Measurements from ENCODE around the gene SLC1A7.

SLC1A7 gene

DNA sequence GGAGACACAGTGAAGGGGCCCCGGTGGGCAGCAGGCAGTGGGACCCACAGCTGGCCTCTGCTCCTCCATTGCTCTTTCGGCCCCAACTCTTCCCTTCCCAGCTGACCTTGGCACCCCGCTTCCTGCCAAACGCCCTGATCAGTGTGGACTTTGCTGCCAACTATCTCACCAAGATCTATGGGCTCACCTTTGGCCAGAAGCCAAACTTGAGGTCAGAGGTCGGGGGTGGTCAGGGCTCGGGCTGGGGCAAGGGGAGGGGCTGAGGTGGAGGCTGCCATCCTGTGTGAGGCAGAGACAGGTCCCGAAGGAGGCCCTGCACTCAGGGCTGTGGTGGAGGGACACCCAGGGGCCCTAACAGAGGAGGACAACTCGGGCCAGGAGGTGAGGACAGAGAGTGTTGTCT lies 66.7 kb downstream of the SLC1A7 start:
- DNase-seq (ENCODE audit: low spot score), result no peak

DNA sequence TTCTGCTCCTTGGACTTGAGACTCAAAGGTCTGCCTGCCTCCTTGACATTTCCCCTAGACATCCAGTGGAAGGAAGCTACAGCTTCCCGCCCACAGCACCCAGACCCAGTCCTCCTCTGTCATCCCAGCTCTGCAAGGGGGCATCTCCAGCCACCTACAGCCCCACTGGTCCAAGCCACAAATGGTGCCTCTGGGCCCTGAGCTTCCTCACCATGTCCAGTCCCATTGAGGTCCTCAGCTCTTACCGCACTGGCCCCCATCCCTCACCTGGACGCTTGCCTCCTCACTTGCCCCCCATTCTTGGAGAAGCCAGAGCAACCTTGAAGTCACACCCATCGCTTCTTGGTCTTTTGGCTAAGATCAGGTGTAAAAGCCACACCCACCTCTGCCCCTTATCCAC lies 67.2 kb downstream of the SLC1A7 start:
- no peak for DNase-seq (ENCODE audit: low spot score)

DNA sequence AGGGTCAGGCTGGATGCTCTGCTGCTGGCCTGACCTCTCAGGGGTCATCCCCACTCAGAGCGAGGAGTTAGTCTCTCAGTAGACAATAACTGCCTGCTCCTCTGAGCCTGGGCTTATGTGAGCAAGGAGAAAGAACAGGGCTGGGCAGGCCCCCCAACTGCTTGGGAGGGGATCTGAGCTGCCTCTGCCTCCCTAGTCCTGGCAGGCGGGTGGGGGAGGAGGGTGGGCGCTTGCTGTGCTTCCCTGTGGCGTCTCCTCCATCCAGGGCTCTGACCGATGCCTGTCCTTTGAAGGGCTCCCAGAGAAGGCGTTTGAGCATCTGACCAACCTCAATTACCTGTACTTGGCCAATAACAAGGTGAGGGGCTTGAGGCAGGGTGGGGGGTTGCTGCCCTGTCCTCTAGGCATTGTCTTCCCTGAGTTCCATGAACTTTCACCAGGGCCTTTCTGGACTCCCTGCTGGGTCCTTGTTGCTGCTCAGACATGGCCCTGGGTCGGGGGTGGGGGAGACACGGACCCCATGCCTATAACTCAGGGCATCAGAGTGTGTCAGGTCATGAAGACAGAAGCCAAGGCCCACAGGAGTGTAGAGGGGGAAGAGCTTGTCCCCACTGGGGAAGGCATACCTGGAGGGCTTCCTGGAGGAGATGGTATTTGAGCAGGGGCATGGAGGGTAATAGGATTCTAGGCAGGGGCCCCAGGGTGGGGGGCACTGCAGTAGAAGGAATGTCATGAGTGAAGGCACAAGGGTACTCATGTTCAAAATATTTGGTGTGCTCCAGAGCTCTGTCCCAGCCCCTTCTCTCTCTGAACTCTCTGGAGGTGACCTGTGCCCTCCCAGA lies 67.9 kb downstream of the SLC1A7 start:
- DNase-seq (ENCODE audit: low spot score), result no peak

GRCh38 chr1:53073868-53074311 lies 68.5 kb downstream of the SLC1A7 start:
- DNase-seq (ENCODE audit: low spot score), result no peak

DNA sequence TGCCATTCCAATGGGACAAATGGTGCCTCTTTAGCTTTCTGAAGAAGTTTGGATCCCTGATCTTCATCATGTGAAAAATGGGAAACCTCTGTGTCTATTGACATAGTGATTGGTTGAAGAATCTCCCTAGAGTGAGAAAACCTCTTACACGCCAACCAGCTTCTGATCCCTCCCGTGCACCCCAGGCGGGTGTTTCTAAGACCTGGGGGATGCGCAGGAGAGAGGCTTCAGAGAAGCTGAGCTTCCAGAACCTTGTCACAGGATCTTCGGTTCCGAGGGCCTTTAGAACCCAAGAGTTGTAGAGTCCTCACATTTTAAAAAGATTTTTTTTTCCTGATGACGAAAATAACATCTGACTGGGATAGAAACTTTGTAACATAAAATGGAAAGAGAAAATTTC lies 69.2 kb downstream of the SLC1A7 start:
- no peak for DNase-seq (ENCODE audit: low spot score)

- no peak for DNase-seq (ENCODE audit: low spot score)
These were observed 70.5 kb downstream of the SLC1A7 start for GRCh38 chr1:53071915-53072314.

DNA sequence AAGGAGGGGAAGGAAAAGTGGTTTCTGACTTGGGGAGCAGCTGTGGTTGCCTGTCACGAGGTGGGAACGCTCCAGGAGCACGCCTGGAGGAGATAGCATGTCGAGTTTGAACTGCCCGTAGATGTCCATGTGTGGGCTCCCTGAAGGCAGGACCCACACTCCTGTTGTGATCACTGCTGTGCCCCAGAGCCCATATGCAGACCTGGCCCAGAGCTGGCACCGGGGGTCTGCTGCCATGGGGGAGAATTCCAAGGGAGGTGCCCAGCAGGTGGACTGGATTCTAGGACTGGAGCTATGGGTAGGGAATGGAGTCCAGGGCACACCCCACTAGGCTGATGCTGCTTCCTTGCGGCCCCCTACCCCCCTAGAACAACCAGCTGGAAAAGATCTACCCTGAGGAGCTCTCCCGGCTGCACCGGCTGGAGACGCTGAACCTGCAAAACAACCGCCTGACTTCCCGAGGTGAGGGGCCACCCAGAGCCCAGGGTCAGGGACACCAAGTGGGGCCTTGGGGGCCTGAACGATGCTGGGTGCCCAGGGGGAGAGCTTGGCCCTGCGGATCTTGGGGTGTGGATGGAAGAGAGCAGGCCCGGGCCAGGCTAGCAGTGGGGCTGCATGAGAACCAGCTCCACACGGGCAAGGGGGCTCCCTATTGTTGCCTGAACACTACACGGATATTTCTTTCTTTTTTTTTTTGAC lies 71.1 kb downstream of the SLC1A7 start:
- DNase-seq (ENCODE audit: low spot score), result no peak

DNA sequence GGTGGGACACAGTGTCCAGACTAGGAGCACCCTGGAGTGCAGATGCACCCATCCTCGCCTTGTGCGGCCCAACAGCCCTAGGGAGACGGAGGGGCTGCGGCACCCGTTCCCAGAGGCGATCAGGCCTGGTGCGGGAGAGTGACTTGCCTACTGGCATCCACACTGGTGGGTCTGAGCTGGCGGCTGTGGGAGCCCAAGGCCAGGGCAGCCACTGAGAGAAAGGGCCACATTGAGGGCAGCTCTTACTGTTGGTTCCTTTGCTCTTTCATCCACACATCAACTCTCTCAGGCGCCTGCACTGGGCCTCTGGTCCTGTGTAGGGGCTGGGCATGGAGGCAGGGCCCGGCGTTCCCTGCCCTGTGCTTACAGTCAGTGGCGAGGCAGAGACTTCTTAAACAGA lies 71.8 kb downstream of the SLC1A7 start:
- no peak for DNase-seq (ENCODE audit: low spot score)

GRCh38 chr1:53069663-53070327 lies 72.6 kb downstream of the SLC1A7 start:
- DNase-seq (ENCODE audit: low spot score), result no peak

GRCh38 chr1:53069265-53069662 lies 73.2 kb downstream of the SLC1A7 start:
- no peak for DNase-seq (ENCODE audit: low spot score)

DNA sequence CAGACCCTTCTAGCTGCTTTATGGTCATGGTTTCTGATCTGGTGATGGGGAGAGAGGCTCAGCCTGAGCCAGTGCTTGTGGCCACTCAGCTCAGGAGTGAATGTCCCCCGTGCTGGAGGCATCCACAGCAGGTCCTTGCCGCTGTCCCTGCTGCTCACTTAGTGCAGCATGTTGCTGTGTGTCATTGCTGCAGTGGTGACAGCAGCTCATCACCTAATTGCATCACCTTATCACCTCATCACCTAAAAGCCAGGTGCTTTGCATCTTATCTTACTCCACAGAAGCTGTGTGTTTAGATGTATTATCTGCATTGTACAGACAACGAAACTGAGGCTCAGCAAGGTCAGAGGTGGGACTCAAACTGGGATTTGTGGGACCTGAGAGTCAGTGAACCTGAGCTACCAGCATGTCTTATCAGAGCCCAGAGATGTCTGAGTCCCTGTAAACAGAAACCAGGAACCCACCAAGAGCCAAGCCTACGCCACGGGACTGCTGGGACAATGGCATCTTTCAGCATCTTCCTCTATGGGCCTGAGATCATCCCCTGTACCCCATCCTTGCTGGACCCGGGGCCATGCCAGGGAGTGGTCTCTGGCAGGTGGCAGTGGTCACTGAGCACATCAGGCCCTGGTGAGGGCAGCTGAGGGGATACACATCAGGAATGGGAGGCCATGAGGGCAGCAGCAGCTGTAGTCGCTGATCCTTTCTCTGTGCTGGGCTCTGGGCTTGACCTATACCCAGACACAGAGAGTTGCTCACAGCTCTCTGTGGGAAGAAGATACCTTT lies 73.9 kb downstream of the SLC1A7 start:
- DNase-seq (ENCODE audit: low spot score), result no peak

- DNase-seq (ENCODE audit: low spot score), result no peak
These were observed 74.6 kb downstream of the SLC1A7 start for GRCh38 chr1:53067886-53068285.

DNA sequence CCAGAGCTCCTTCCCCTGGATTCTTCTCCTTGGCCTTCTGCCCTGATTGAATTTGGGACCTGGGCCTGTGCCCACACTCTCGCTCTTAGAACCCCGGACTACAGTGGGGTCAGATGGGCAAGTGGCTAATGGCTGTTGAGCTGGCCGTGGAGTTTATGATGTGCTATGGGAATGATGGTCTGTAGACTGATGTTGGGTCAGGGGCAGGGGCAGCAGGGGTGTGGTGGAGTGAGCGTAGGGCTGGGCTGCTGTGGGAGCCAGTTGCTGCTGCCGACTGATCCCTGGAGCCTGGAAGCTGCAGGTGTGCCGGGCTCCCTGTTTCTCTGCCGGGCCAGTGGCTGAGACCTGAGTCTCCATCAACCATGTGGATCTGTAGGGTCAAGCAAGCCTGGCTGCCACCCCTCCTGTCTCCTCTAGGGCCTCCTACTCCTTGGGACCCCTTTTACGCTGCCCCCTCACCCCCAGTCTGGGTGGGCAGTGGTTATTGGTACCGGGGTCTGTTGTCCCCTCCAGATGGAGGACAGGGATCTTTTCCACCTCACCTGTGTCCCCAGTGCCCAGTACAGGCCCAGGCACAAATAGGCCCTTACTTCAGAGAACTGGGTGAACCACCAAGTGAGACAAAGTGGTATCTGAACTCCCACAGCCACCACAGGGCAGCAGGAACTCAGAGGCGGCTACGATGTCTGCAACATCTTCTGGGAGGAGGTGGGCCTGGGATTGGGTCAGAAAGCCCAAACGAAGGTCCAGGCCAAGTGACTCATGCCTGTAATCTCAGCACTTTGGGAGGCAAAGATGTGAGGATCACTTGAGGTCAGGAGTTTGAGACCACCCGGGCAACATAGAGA lies 75.3 kb downstream of the SLC1A7 start:
- no peak for DNase-seq (ENCODE audit: low spot score)

DNA sequence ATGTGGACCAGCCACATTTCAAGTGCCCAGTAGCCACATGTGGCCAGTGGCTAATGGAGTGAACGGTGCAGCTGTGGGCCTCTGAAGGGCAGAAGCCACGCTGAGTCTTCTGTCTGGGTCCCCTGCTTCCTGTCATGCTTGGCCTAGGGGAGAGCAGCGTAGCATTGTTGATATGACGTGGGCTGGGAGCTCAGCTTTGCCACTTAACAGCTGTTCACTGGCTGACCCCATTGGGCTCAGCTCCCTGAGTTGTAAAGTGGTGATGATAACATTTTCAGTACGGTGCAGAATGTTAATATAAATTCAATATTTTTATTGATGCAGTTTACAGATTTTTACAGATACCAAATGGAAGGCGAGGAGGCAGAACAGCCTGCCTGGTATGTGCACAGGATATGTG lies 76.0 kb downstream of the SLC1A7 start:
- DNase-seq (ENCODE audit: low spot score), result no peak

- no peak for DNase-seq (ENCODE audit: low spot score)
These were observed 77.0 kb downstream of the SLC1A7 start for GRCh38 chr1:53065391-53065790.

GRCh38 chr1:53063744-53064515 lies 78.5 kb downstream of the SLC1A7 start:
- no peak for DNase-seq (ENCODE audit: low spot score)

GRCh38 chr1:53062708-53063591 lies 79.5 kb downstream of the SLC1A7 start:
- no peak for DNase-seq (ENCODE audit: low spot score)

DNA sequence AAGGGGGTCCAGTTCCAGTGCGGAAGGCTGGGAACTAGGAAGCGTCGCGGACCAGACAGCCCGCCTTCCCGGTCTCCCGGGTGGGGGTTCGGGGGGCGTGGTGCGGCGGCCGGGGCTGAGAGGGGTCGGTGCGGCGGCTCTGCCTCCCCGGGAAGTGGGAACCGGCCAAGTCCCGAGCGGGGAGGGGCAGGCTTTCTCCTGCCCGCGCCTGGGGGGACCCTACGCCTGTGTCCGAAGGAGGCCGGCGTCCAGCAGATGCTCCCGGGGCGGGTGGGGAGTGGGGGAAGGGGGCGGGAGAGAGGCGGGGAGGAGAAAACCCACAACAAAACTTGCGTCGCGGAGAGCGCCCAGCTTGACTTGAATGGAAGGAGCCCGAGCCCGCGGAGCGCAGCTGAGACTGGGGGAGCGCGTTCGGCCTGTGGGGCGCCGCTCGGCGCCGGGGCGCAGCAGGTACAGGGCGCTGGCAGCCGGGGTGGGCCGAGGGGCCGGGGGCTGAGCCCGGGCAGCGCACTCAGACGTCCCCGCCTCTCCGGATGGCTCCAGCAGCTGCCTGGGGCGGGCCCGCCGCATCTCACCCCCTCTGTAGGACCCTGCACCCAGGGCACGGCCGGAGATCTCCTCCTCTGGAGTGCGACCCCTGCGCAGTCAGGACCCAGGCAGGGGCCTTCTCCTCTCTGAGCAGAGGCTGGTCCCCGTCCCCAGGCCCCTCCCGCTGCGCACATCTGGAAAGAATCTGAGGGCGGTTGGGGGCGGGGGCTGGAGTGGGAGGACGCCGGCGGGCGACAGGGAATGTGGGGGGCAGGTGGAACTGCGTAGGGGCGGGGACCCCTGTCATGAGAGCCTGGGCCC lies 80.4 kb downstream of the SLC1A7 start, which contains the start of gene PODN:
Gene PODN (plus strand): TSS at position 355 of the 849 bp plus-strand sequence. CDS start 7,643 bp downstream, outside the sequence.
- no peak for DNase-seq (ENCODE audit: low spot score)
